NCI-H526 treated with DMSO at 0.1 percent for 48 hours (cell line): ENCODE measurements around the gene ST14.
A peak's percentile ranks its signal among the peaks of the same experiment; 100 is the strongest.
"Not testable (repeated sequence)": the region's sequence is repeated elsewhere in the genome, so short reads cannot be mapped to it uniquely, and the experiment has no call there.

ENCODE experiments used
- DNase-seq: peaks from one replicate; lab custom pipeline; 2025; lab: John Stamatoyannopoulos, UW

Gene ST14

GRCh38 chr11:130164221-130164570, 4.6 kb downstream of the ST14 start:
- DNase-seq: no peak

DNA sequence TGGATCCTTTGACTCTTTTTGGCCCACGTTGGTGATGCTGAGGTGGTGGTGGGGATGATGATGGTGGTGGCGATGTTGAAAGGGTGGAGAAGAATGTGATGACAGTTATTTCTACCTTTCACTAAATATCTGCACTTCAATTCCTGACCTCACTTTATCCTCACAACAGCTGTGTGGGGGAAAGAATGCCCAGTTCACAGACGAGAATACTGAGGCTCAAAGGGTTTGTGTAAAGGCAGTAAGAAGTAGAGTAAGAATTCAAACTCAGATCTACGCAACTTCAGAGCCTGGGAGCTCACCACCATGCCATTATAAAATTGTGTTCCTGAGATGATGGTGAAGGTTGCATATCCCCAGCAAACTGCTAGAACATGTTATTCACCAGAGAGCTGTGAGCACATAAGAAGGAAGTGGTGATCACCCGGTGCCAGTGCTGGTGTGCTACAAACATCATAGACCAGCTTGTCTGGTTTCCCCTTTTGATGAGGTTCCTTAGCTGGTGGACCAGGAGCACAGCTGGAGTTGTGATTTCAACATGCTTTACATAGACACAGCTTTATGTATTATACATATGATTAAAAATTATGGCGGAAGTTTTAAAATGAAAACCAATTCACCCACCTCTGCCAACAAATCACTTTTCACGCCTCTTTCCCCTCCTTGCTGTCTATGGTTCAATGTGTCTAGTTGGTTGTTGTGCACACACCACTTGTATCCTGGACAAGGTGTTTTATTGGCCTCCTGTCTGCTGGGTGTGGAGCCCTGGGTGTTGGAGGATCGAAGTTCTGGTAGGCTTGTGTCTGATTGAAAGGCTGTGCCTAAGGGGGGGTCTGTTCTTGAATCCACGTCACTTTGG, 6.2 kb downstream of the ST14 start:
- DNase-seq: no peak

- DNase-seq: no peak
These were observed 6.8 kb downstream of the ST14 start for GRCh38 chr11:130166457-130166784.

GRCh38 chr11:130167146-130167545, 7.6 kb downstream of the ST14 start:
- no peak for DNase-seq

- no peak for DNase-seq
These were observed 8.5 kb downstream of the ST14 start for GRCh38 chr11:130168105-130168504.

DNA sequence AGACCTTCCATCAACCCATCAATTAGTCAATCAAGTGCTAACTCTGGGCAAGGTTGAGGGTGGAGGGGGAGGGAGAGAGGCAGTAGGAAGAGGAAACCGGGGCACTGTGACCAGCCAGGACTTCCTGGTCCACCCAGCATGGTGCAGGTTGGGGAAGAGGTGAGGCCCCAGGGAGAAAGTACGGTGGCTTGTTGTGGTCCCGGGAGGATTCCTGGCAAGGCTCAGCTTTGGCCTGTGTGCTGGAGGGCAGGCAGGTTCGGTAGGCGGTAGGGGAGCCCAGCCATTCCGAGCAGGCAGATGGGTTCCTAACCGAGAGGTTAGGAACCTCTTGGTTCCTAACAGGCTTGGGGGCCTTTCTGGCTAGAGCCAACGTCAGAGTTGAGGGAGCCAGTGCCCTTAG, 10.8 kb downstream of the ST14 start:
- DNase-seq: no peak

DNA sequence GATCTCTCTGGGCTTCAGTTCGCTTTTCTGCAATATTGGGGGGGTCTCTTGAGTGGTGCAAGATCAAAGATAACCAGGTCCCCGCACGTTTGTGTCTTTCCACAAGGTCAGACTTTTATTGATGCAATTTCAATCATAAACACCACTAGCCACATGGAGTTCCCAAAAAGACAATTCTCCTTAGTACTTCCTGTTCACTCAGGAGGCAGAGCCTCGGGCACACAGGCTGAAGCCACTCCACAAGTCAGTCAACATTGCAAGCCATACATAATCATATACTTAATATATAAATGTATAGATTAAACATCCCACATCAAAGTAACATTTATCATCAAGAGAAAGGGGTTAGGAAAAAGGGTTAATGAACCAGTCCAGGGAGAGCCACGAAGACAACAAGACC, 12.0 kb downstream of the ST14 start:
- no peak for DNase-seq

DNA sequence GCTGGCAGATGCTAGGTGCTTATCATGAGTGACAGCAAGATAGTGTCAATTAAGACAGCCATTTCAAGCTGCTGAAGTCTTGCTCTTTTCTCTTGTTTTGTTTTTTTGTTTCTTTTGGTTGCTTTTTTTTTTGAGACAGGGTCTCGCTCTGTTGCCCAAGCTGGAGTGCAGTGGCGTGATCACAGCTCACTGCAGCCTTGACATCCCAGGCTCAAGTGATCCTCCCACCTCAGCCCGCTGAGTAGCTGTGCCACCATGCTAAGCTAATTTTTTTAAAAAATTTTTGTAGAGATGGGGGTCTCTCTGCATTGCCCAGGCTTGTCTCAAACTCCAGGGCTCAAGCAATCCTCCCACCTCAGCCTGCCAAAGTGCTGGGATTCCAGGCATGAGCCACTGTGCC, 12.4 kb downstream of the ST14 start:
- not testable (repeated sequence) for DNase-seq

- no peak for DNase-seq
These were observed 15.1 kb downstream of the ST14 start for GRCh38 chr11:130174642-130175041.

DNA sequence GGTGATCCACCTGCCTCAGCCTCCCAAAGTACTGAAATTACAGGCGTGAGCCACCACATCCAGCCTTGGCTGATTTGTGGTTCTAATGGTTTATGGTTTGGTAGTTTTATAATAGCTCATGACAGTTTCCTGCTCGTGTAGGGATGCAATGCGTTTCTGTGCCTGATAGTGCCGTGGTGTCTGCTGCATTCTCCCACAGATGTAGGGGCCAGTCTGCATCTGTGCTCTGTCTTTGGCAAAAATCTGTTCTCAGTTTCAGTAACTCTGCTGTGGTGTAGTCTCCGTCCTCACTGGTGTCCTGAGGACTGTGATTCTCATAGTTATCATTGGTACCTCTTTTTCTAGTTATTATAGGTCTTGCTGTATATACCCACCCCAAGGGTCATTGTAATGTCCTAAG, 16.3 kb downstream of the ST14 start:
- DNase-seq: no peak

DNA sequence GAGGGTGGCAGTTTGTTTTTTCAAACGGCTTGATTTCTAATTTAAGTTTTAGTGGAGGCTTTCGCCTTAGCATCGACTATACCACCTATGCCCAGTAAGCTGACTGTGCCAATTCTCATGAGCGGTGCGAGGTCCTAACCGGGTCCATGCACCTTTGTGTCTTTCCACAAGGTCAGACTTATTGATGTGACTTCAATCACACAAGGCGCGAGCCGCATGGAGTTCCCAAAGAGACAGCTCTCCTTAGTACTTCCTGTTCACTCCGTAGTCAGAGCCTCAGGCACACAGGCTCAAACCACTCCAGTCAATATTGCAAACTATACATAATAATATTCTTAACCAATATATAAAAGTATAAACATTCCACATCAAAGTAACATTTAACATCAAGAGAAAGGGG, 18.2 kb downstream of the ST14 start:
- no peak for DNase-seq

- DNase-seq: no peak
These were observed 19.1 kb downstream of the ST14 start for GRCh38 chr11:130178441-130179339.

- no peak for DNase-seq
These were observed 20.1 kb downstream of the ST14 start for GRCh38 chr11:130179396-130180306.

DNA sequence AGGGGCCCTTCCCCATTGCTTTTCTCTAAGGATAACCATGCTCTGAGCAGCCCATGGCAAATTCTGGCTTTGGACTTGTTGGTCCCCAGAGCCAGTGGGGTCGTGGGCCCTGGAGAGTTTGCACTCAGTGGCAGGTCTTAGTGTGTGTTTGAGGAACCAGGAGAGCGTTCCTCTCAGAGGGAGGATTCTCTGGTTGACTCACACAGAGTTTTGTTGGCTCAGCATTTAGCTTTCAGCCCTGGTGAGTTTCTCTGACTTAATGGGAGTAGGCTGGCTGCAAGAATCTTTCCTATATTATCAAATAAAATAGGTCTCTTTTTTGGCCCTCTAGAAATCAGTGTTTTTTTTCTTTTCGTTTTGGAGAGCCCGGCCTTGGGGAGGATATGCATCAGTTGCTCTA, 20.9 kb downstream of the ST14 start:
- DNase-seq: no peak

DNA sequence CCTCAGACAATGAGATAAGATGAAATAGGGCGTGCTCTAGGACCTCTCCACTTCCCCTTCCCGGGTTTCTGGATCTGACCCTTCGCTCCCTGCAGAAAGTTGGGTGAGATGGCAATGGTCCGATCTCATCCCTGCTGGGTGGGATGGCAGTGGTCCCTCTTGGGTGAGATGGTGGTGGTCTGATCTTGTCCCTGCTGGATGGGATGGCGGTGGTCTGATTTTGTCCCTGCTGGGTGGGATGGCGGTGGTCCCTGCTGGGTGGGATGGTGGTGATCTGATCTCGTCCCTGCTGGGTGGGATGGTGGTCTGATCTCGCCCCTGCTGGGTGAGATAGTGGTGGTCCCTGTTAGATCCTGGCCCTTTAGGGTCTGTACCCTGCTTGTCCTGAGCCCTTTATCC, 21.3 kb downstream of the ST14 start:
- DNase-seq: no peak

DNA sequence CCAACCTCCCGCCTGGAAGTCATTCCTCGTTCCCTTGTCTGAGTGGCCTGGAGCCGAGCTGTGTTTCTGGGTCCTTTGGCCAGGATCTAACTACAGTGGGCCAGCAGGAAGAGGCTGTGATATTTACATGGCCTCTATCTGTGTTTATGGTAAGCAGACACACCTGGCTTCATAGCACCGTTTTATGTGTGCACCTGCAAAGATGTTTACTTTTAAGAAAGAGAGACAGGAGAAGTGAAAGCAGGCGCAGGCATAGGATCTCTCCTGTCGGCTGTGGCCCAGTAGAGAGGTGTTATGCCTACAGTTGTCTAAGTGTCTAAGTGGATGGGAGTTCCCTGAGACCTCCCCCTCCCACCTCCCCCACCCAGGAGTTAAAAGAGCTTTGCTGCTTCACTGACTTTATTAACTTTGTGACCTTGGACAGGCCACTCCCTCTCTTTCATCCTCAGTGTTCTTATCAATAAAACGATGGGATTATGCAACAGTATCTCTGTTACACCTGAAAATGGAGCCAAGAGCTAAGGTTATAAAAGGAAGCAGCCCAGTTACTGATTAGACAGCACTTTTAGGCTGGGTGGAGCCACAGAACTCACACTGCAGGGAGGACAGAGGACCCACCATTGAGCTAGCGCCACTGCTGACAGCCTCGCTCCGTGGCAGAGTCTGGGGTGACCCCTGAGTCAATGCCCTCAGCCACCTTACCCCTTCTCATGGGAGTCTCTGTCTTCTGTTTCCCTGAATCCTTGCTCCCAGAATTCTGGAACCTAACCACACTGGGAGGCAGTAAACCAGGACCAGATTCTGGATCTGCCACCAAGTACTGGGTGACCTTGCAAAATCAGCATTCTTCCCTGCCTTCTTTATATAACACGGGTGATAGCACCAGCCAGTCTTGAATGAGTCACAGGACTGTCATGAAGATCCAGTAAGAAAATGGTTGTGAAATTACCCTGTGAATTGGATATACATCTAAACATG, 22.0 kb downstream of the ST14 start:
- peak; percentile 100 for DNase-seq

DNA sequence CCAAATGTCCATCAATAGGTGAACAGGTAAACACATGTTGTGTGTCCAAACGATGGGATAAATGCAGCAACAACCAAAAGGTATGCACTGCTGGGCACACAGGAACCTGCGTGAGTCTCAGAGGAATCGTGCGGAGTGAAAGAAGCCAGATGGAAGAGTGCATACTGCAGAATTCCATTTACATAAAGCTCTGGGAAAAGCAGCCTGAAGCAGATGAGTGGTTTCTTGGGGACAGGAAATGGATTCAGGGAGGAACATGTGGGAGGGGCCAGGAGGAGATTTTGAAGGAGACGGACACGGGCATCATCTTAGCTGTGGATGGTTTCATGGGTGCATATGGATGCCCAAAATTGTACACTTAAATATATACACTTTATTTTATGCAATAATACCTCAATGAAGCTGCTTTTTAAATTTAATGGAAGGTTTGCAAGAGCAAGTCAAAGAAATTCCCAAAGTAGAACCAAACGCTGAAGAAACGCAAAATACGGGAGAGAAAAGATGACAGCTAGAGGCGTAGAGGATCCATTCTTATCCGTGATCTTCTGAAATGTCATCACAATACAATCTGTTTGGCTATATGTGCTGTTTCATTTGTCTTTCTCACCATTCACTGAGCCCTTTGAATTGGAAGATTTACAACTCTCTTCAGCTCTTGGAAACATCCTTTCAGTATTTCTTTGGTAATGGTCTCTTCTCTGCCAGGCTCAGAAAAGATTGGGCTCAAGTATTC, 24.5 kb downstream of the ST14 start:
- DNase-seq: no peak

- no peak for DNase-seq
These were observed 27.5 kb downstream of the ST14 start for GRCh38 chr11:130187096-130187495.

GRCh38 chr11:130188047-130188446, 28.5 kb downstream of the ST14 start:
- no peak for DNase-seq

DNA sequence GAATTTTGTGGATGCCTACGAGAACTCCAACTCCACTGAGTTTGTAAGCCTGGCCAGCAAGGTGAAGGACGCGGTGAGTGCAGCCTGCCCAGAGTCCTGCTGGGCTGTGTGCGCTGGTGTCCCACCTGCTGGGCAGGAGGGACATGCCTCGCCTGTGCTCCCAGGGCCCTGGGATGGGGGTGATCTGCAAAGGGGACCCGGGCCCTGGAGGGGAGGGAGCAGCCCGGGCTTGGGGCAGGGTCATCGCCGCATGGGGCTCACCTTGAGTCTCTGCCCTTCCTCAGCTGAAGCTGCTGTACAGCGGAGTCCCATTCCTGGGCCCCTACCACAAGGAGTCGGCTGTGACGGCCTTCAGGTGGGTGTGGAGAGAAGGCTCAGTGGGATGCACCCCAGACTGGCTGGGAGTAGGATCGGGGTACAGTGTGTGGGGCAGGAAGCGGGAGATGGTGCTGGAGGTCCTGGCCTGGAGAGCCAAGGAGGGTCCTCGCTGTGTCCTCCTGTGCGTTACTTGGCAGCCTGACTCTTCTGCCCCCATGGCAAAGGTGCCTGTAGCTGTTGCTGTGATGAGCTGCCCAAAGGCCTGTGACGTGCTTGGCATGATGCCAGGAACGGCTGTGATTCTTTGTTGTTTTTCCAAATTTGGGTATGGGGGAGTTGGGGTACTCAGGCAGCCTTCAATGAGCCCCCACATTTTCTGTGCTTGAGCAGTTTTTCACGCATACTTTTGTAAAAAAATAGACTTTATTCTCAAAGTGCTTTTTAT, 29.2 kb downstream of the ST14 start:
- no peak for DNase-seq
